ENCODE measurements around the gene KLC3.

- no peak for TF ChIP-seq POLR2AphosphoS5 (IDR thresholded peaks at IDR 0.05; ENCODE audit: low read depth, low read length)
- TF ChIP-seq TAF1 (IDR thresholded peaks at IDR 0.05; ENCODE audit: borderline replicate concordance, low read depth, low read length): no peak
Measured at GRCh38 chr19:45352471-45352870, 11.9 kb downstream of the KLC3 start.
